Activated B cell treated with CpG ODN at 0.5 μM for 24 hours (primary cell): ENCODE measurements around the gene ACE. TPM values are rescaled to one million over a fixed set of nuclear protein-coding genes. Genes with fewer than 3 reads are reported as not detected.

Experiments
- ATAC-seq: fragments of 200-7000 bp; cut with Tn5 transposase; one replicate; pipeline ENCODE4 v1.10.0; 2021; ENCODE audit warnings: low read depth, mild to moderate bottlenecking, moderate library complexity
- CTCF ChIA-PET: fragments of 350-600 bp; sonication (Branson Sonifier 250); formaldehyde crosslinking; loops from one replicate; lab custom pipeline; 2021; ENCODE audit warnings: antibody characterized with exemption; lab: Charles Lee
- POLR2A ChIA-PET: fragments of 350-600 bp; sonication (Branson Sonifier 250); formaldehyde crosslinking; loops from one replicate; lab custom pipeline; 2021; ENCODE audit warnings: antibody characterized with exemption; lab: Charles Lee
- DNase-seq: peaks from one replicate; pipeline ENCODE4 v3.0.0; 2022
- H3K27ac Mint-ChIP-seq: one replicate; pipeline ENCODE4 v1.8.0; 2020; ENCODE audit warnings: mixed read lengths
- H3K27me3 Mint-ChIP-seq: one replicate; pipeline ENCODE4 v1.8.0; 2021; ENCODE audit warnings: mixed read lengths
- H3K36me3 Mint-ChIP-seq: one replicate; pipeline ENCODE4 v1.8.0; 2021; ENCODE audit warnings: low read depth, mixed read lengths
- H3K4me1 Mint-ChIP-seq: one replicate; pipeline ENCODE4 v1.8.0; 2021; ENCODE audit warnings: mixed read lengths
- H3K4me3 Mint-ChIP-seq: one replicate; pipeline ENCODE4 v1.8.0; 2020; ENCODE audit warnings: mild to moderate bottlenecking, mixed read lengths
- H3K9me3 Mint-ChIP-seq: one replicate; pipeline ENCODE4 v1.8.0; 2020; ENCODE audit warnings: mixed read lengths
- CTCF ChIP-seq: fragments of 200-600 bp; IDR thresholded peaks from one replicate; pipeline ENCODE4 v1.8.0; 2022; ENCODE audit warnings: antibody characterized with exemption, mild to moderate bottlenecking
- intact Hi-C: fragments of 100-400 bp; cut with micrococcal nuclease; formaldehyde crosslinking; loops from one replicate; pipeline ENCODE4 v1.15.1; 2024
- total RNA-seq: library from RNA; stranded (reverse); gene quantifications from 2 replicates; pipeline ENCODE4 v1.2.3, GENCODE V29; 2022

The ACE gene
- total RNA-seq, 1 donor from 2014 or later, result 3.2 TPM

DNA sequence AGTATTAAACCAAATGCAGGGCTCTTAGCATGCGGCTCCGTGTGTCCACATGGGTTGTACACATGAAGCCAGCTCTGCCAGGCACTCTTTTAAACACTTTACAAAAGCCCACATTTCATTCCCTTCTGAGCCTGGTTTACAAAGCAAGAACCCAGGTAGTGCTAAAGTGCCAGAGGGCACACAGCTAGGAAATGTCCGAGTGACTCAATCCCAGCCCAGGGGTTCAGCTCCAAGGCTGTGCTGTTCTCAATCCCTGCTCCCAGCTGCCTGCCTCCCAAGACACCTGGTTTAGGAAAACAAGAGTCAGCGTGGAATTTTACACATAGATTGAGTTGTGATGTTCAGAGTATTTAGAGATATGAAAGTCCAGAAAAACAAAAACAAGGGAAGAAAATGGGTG, 60.1 kb downstream of the ACE start:
- Mint-ChIP-seq H3K4me1 (peaks cover 6% of the 10 kb centered on the region), H3K36me3 (no peaks in the 10 kb centered on the region), H3K27ac (no peak overlapping the region), H3K4me3 (no peak overlapping the region), H3K27me3 (peaks cover 38% of the 10 kb centered on the region), H3K9me3 (no peaks in the 10 kb centered on the region)
- TF ChIP-seq CTCF, result no peak
- DNase-seq, result no peak
- CTCF ChIA-PET, result no interaction called here
- POLR2A ChIA-PET, result interaction anchor here (0.6 kb wide), 1 partner anchor 85 kb away, joined by 4 read pairs; the partner anchor contains the start of gene MAP3K3
- ATAC-seq, result no peak
- intact Hi-C loops, result no loop called here

GRCh38 chr17:63537991-63538692, 61.3 kb downstream of the ACE start:
- ChIA-PET POLR2A (no interaction called here), CTCF (no interaction called here)
- DNase-seq, result no peak
- peaks cover 38% of the 10 kb centered on the region for H3K27me3 Mint-ChIP-seq
- H3K4me1 Mint-ChIP-seq, result peaks cover 6% of the 10 kb centered on the region
- TF ChIP-seq CTCF, result no peak
- intact Hi-C loops, result no loop called here
- no peak overlapping the region for H3K27ac Mint-ChIP-seq
- ATAC-seq, result peak; percentile 31
- no peaks in the 10 kb centered on the region for H3K9me3 Mint-ChIP-seq
- no peaks in the 10 kb centered on the region for H3K36me3 Mint-ChIP-seq
- H3K4me3 Mint-ChIP-seq, result peak overlapping the region; percentile 46

DNA sequence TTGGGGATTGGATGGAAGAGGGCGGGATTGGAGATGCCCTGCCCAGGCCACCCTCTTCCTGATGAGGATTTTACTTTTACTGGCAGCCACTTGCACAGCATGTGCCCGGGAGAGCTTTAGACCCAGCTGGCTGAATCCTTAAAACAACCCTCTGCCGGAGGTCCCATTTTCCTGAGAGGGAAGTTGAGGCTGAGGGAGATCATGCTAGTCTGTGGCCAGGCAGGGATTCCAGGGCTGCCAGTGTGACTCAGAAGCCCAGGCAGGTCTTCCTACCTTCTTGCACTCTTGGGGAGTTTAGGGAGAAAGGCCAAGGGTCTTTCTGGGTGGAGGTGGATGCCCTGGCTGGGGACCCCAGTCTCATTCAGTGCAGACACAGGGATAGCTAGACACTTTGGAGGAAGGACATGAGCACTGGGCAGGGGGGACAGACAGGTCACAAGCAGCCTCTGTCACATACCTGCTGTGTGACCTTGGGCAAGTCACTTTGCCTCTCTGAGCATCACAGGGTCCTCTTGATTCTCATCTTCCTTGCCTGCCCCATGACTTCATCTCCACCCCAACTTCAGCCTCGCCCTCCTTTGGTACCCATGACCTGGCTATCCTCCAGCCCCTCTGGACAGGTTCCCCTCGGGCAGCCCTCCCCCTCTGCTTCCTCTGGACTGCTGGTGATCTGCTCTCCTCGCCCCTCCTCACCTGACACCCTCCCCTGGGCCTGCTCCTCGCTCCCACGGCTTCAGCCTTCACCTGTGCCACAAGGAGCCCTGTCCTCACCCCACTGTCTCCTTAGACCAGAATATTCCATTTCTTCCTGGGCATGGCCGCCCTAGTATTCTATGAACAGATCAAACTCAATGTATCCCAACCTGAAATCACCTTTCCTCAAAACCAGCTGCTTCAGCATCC, 62.1 kb downstream of the ACE start:
- DNase-seq, result no peak

DNA sequence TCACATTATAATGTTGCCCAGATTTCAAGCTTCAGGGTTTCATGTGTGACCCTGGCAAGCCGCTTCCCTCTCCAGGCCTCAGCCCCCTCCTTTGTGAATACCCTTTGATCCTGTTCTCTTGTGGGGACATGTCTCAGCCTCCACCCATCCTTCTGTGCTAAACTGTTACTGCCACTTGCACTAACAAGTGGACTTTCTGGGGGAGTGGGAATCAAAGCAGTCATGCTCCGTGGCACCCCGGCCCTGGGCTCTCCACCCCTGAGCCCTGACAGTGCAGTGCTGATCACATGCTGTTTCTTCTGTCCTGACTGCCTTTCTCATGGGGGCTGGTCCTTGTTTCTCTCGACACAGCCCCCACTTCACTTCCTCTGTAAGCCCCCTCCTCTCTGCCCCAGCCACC, 63.7 kb downstream of the ACE start:
- ChIA-PET POLR2A (no interaction called here), CTCF (no interaction called here)
- intact Hi-C loops, result no loop called here
- ATAC-seq (no peak), DNase-seq (no peak)
- Mint-ChIP-seq H3K4me1 (peaks cover 6% of the 10 kb centered on the region), H3K27me3 (peaks cover 30% of the 10 kb centered on the region), H3K4me3 (no peak overlapping the region), H3K36me3 (no peaks in the 10 kb centered on the region), H3K27ac (no peak overlapping the region), H3K9me3 (no peaks in the 10 kb centered on the region)
- TF ChIP-seq CTCF, result no peak

More for the DNA sequence above, 62.1 kb downstream of the ACE start:
- Mint-ChIP-seq H3K9me3 (no peaks in the 10 kb centered on the region), H3K27me3 (peaks cover 38% of the 10 kb centered on the region), H3K27ac (no peak overlapping the region), H3K4me3 (peak overlapping the region; percentile 32), H3K36me3 (no peaks in the 10 kb centered on the region), H3K4me1 (peaks cover 6% of the 10 kb centered on the region)
- ATAC-seq, result no peak
- ChIA-PET CTCF (no interaction called here), POLR2A (no interaction called here)
- intact Hi-C loops, result no loop called here
- TF ChIP-seq CTCF, result no peak

- ChIA-PET POLR2A (no interaction called here), CTCF (no interaction called here)
- Mint-ChIP-seq H3K27me3 (peaks cover 24% of the 10 kb centered on the region), H3K4me3 (no peak overlapping the region), H3K36me3 (no peaks in the 10 kb centered on the region), H3K4me1 (peaks cover 6% of the 10 kb centered on the region), H3K9me3 (no peaks in the 10 kb centered on the region), H3K27ac (no peak overlapping the region)
- TF ChIP-seq CTCF, result no peak
- ATAC-seq (no peak), DNase-seq (no peak)
- intact Hi-C loops, result no loop called here
These were observed 65.3 kb downstream of the ACE start for GRCh38 chr17:63542218-63542545.
